GM08714 (cell line): ENCODE data around the gene SLC5A9.
"Not testable (repeated sequence)": the region's sequence is repeated elsewhere in the genome, so short reads cannot be mapped to it uniquely, and the experiment has no call there.

Source experiments
- H3K4me3 ChIP-seq: fragments of 200-500 bp; sonication (Bioruptor generic); 2 replicates; pipeline ENCODE4 v1.5.1; 2014; ENCODE audit warnings: mild to moderate bottlenecking, low read length, inconsistent platforms
- ZNF274 ChIP-seq: IDR thresholded peaks from 2 replicates; pipeline ENCODE4 v1.6.1; 2012; ENCODE audit warnings: mild to moderate bottlenecking, low read depth, low read length

SLC5A9 gene

GRCh38 chr1:48242141-48242736 is 19.7 kb downstream of the SLC5A9 start:
- H3K4me3 ChIP-seq, result no peak overlapping the region
- TF ChIP-seq ZNF274, result no peak

DNA sequence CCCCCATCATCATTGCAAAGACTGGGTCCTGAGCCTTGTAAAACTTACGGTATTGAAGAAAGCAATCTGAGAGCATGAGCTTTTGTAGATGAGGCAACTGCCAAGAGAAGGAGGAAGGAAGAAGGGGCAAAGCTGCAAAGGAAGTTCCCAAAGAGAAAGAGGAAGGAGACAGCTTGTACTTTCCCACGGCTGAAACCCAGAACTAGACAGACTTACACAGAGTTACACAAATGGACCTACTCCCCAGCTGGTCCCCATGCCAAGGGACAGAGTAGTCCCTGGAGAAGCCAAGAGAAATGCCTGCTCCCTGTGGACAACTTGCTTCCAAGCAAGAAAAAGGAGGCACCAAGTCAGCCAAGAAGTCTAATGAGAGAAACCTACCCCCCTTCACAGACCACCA is 22.6 kb downstream of the SLC5A9 start:
- TF ChIP-seq ZNF274, result no peak
- H3K4me3 ChIP-seq, result no peak overlapping the region

DNA sequence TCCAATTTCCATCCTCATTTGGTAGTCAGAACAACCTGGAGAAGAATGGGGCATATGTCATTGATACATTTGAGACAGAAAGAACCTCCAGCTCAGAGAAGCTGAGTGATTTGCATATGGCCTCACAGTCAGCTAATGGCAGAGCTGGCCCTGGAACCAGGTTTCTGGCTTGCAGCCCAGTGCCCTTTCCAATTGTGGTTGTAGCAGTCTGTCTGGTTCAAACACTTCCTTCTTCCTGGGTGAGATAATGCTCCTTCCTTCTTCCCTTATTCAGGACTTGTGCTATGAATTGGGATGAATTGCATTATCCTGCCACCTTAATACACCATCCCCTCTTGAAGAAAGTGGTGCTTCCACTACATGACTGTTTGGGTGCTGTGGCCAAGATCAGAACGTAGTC is 24.2 kb downstream of the SLC5A9 start:
- no peak for TF ChIP-seq ZNF274
- H3K4me3 ChIP-seq, result no peak overlapping the region

- no peak overlapping the region for H3K4me3 ChIP-seq
- TF ChIP-seq ZNF274, result no peak
Measured at GRCh38 chr1:48248356-48248755, 25.8 kb downstream of the SLC5A9 start.

DNA sequence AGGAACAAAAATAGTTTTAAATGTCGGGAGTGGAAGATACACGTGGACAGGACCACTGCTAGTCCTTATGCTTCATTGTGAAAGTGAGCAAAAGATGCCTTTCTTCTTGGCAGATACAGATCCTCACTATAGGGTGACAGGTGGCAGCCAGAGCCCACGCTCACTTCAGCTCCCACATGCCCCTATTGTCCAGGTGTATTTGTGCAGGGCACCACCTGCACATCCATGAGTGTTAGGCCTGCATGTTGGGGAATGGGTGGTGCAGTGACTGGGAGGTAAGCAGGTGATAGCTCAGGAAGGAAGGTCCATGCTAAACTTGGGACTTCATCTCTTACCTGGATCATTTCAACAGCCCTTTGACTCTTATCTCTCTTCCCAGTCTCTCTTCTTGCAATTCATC is 27.4 kb downstream of the SLC5A9 start:
- H3K4me3 ChIP-seq, result no peak overlapping the region
- no peak for TF ChIP-seq ZNF274

DNA sequence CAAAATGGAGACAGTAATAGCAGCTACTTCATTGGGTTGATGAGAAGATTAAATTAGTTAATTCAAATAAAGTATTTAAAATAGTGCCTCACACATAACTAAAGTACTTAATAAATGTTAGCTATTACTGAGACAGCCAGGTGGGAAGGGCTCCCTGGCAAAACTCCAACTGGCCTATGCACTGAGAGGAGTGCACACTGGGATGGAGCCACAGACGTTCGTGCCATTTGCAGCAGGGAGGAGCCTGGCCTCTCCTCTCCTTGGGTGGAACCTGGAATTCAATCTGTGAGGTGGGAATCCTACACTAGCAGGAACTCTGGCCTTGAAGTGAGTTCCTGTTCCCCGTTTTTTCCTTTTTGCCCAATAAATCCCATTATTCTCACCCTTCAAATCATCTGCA is 28.1 kb downstream of the SLC5A9 start:
- no peak overlapping the region for H3K4me3 ChIP-seq
- TF ChIP-seq ZNF274, result no peak

DNA sequence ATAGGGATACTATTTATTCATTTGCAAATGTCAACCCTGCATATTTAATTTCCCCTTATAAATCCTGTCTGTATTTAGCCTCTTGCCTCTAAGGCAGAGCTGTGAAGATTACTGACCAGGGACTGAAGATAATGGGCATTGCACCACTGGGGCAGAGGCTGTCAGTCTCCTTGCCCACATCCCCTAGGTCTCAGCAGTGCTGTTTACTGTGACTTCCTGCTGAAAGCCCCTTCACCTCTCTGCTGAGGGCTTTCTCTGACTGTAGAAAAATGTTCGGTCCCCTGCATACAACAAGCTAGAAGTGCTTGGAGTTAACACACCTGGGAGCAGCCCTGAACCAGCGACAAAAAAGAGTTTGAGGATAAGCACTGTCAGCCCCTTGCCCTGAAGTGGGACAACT is 28.8 kb downstream of the SLC5A9 start:
- H3K4me3 ChIP-seq, result no peak overlapping the region
- TF ChIP-seq ZNF274, result no peak

- no peak overlapping the region for H3K4me3 ChIP-seq
- TF ChIP-seq ZNF274, result no peak
Measured at GRCh38 chr1:48251821-48252220, 29.3 kb downstream of the SLC5A9 start.

- no peak overlapping the region for H3K4me3 ChIP-seq
- no peak for TF ChIP-seq ZNF274
Measured at GRCh38 chr1:48254254-48254653, 31.7 kb downstream of the SLC5A9 start.

DNA sequence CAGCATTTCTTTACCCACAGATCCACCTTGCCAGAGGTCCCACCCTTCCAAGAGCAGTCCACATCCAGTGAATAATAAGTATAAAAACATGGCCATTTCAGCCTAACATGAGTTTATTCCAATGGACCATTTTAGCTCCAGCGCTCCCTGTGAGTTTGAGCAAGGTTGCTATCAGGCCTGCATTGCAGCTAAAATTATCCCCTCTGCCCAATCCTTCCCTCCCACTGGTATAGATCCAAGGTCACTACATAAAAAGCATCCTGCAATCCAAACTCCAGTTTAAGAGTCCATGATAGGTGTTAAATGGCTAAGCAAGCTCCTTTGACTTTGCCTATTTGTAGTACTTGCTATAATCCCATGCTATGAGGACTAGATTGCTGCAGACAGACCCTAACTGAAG is 35.6 kb downstream of the SLC5A9 start:
- no peak overlapping the region for H3K4me3 ChIP-seq
- no peak for TF ChIP-seq ZNF274

- H3K4me3 ChIP-seq, result no peak overlapping the region
- no peak for TF ChIP-seq ZNF274
Measured at GRCh38 chr1:48261881-48262400, 39.4 kb downstream of the SLC5A9 start.

DNA sequence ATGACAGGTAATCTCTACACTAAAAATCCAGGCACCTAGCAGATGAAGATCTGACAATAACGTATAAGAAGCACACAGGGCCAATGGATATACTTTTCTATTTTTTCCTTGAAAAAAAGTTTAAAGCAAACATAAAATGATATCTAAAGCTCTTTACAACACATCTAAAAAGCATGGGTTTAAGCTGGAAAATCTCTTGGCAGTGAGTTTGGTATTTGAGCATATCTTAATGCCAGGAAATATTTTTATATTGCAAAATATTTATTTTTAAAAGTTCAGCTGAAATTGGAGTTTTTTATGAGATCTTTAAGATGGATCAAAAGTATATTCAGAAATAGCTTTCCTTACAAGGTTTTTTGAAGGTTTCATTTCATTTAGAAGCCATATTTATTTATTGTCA is 40.5 kb downstream of the SLC5A9 start:
- no peak overlapping the region for H3K4me3 ChIP-seq
- TF ChIP-seq ZNF274, result no peak

DNA sequence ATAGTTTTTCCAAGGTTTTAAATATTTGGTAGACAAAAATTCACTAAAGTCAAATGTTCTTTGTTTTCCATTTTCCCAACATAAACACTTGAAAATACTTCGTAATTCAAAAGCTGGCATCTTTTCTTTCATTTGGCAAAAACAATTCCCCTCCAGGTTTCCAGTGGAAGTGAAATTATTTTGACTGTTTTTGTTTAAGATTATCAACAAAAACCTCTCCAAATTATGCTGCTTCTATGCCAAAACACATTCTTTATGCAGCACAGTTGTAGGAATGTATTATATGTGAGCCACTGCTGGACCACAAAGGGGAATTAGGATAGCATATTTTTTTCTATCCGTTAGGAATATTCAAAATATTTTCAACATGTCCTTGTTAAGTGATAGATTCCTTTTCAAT is 44.1 kb downstream of the SLC5A9 start:
- no peak overlapping the region for H3K4me3 ChIP-seq
- no peak for TF ChIP-seq ZNF274

DNA sequence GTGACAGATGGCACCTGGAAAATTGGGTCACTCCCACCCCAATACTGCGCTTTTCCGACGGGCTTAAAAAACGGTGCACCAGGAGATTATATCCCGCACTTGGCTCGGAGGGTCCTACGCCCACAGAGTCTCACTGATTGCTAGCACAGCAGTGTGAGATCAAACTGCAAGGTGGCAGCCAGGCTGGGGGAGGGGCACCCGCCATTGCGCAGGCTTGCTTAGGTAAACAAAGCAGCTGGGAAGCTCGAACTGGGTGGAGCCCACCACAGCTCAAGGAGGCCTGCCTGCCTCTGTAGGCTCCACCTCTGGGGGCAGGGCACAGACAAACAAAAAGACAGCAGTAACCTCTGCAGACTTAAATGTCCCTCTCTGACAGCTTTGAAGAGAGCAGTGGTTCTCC is 54.9 kb downstream of the SLC5A9 start:
- not testable (repeated sequence) for H3K4me3 ChIP-seq

DNA sequence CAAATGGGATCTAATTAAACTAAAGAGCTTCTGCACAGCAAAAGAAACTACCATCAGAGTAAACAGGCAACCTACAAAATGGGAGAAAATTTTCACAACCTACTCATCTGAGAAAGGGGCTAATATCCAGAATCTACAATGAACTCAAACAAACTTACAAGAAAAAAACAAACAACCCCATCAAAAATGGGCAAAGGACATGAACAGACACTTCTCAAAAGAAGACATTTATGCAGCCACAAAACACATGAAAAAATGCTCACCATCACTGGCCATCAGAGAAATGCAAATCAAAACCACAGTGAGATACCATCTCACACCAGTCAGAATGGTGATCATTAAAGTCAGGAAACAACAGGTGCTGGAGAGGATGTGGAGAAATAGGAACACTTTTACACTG is 59.8 kb downstream of the SLC5A9 start:
- not testable (repeated sequence) for H3K4me3 ChIP-seq

- not testable (repeated sequence) for H3K4me3 ChIP-seq
Measured at GRCh38 chr1:48284696-48285420, 62.3 kb downstream of the SLC5A9 start.

DNA sequence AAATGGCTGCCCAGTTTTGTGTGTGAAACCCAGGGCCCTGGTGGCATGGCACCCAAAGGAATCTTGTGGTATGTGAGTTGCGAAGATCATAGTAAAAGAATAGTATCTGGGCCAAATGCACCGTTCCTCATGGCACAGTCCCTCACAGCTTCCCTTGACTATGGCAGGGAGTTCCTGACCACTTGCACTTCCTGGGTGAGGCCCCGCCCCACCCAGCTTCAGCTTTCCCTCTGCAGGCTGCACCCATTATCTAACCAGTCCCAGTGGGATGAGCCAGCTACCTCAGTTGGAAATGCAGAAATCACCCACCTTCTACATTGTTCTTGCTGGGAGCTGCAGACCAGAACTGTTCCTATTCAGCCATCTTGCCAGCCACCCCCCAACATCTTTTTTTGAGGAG is 63.0 kb downstream of the SLC5A9 start:
- H3K4me3 ChIP-seq, result no peak overlapping the region
- no peak for TF ChIP-seq ZNF274
